ENCODE measurements around the gene MAPRE2.

GRCh38 chr18:35134791-35135531, 93.7 kb downstream of the MAPRE2 start:
- no peak for TF ChIP-seq CTCF (conservative IDR thresholded peaks at IDR 0.05 in 1 of 2, IDR thresholded peaks at IDR 0.05 in 1 of 2; ENCODE audit: low read depth in 1 of 2, low read length in 2 of 2)
- TF ChIP-seq EZH2 (IDR thresholded peaks at IDR 0.05; ENCODE audit: low read length, missing control alignments): no peak
